Breast epithelium (tissue), 3 donors: Measurements from ENCODE around the gene TTC17.

ENCODE experiments used
- POLR2A ChIP-seq: fragments of 450-650 bp; IDR thresholded peaks from one replicate; pipeline ENCODE4 v1.6.1; 2016; ENCODE audit warnings: antibody characterized with exemption, mild to moderate bottlenecking, moderate library complexity
- POLR2AphosphoS5 ChIP-seq, 3 donors: sonication (generic); formaldehyde crosslinking; IDR thresholded peaks; one replicate each; pipeline ENCODE4 v1.6.1; 2017; ENCODE audit warnings: antibody characterized with exemption in 3 of 3
- TF ChIP-seq, protein P1 (sequence below), 3 donors: fragments of 450-650 bp; IDR thresholded peaks; one replicate each; pipeline ENCODE4 v1.5.1; 2016 to 2017; ENCODE audit warnings: antibody characterized with exemption in 3 of 3, mild to moderate bottlenecking in 3 of 3, moderate library complexity in 3 of 3

GRCh38 chr11:43443811-43444210 lies 85.1 kb downstream of the TTC17 start:
- no peak for TF ChIP-seq POLR2A
- TF ChIP-seq, protein P1, sequence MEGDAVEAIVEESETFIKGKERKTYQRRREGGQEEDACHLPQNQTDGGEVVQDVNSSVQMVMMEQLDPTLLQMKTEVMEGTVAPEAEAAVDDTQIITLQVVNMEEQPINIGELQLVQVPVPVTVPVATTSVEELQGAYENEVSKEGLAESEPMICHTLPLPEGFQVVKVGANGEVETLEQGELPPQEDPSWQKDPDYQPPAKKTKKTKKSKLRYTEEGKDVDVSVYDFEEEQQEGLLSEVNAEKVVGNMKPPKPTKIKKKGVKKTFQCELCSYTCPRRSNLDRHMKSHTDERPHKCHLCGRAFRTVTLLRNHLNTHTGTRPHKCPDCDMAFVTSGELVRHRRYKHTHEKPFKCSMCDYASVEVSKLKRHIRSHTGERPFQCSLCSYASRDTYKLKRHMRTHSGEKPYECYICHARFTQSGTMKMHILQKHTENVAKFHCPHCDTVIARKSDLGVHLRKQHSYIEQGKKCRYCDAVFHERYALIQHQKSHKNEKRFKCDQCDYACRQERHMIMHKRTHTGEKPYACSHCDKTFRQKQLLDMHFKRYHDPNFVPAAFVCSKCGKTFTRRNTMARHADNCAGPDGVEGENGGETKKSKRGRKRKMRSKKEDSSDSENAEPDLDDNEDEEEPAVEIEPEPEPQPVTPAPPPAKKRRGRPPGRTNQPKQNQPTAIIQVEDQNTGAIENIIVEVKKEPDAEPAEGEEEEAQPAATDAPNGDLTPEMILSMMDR (IDR thresholded peaks at IDR 0.05), result no peak
- TF ChIP-seq POLR2AphosphoS5 (IDR thresholded peaks at IDR 0.05), result no peak
